Body of pancreas (tissue), 4 donors: ENCODE results near the gene KLHL29.

Source experiments
- CTCF ChIP-seq, 7 experiments: fragments of 450-650 bp in 4 of 7; fragments of 200-600 bp in 3 of 7; sonication (generic) in 3 of 7; IDR thresholded peaks; one replicate each; pipeline ENCODE4 v1.5.1; 2016 to 2019; ENCODE audit warnings: antibody characterized with exemption in 7 of 7
- POLR2A ChIP-seq, 3 donors: fragments of 450-650 bp; IDR thresholded peaks; one replicate each; pipeline ENCODE4 v1.6.1; 2016; ENCODE audit warnings: antibody characterized with exemption in 3 of 3, mild to moderate bottlenecking in 2 of 3

- TF ChIP-seq CTCF (IDR thresholded peaks at IDR 0.05) (no peak), POLR2A (IDR thresholded peaks at IDR 0.05) (no peak)
Measured at GRCh38 chr2:23585273-23586170, 200.5 kb downstream of the KLHL29 start.
